Suprapubic skin (tissue), 4 donors: Measurements from ENCODE around the gene SSMEM1. TPM values are rescaled to one million over a fixed set of nuclear protein-coding genes. Genes with fewer than 3 reads are reported as not detected.

Experiments used
- DNase-seq, 2 donors: peaks; one replicate each; pipeline ENCODE4 v3.0.0-alpha.2; 2019; ENCODE audit warnings: low spot score in 2 of 2
- H3K27ac ChIP-seq: fragments of 200-600 bp; sonication (generic); one replicate; pipeline ENCODE4 v1.5.1; 2019
- H3K27me3 ChIP-seq: fragments of 200-600 bp; sonication (generic); one replicate; pipeline ENCODE4 v1.5.1; 2019
- H3K36me3 ChIP-seq: fragments of 200-600 bp; sonication (generic); one replicate; pipeline ENCODE4 v1.5.1; 2019
- H3K4me1 ChIP-seq: fragments of 200-600 bp; sonication (generic); one replicate; pipeline ENCODE4 v1.5.1; 2019
- H3K4me3 ChIP-seq: fragments of 200-600 bp; sonication (generic); one replicate; pipeline ENCODE4 v1.5.1; 2019; ENCODE audit warnings: mild to moderate bottlenecking
- H3K9me3 ChIP-seq: fragments of 200-600 bp; sonication (generic); one replicate; pipeline ENCODE4 v1.5.1; 2019
- EP300 ChIP-seq: sonication (generic); formaldehyde crosslinking; IDR thresholded peaks from one replicate; pipeline ENCODE4 v1.6.1; 2017; ENCODE audit warnings: antibody characterized with exemption
- POLR2A ChIP-seq, 2 donors: fragments of 450-650 bp; IDR thresholded peaks; one replicate each; pipeline ENCODE4 v1.6.1; 2017; ENCODE audit warnings: antibody characterized with exemption in 2 of 2, mild to moderate bottlenecking in 2 of 2, moderate library complexity in 2 of 2
- POLR2AphosphoS5 ChIP-seq, 3 donors: sonication (generic); formaldehyde crosslinking; IDR thresholded peaks; one replicate each; pipeline ENCODE4 v1.6.1; 2017; ENCODE audit warnings: antibody characterized with exemption in 3 of 3
- WGBS: methylation state at CpG from one replicate; pipeline ENCODE4 v1.1.5; 2018; 5-methylcytosine and 5-hydroxymethylcytosine counted together
- total RNA-seq, 4 donors: library from RNA; depleted of rRNA; stranded (reverse); fragments of >200 nt; gene quantifications; one replicate each; pipeline ENCODE4 v1.1.0, GENCODE V29; 2016
- TF ChIP-seq, protein P1 (sequence below), 2 donors: fragments of 200-600 bp in 1 of 2; fragments of 450-650 bp in 1 of 2; sonication (generic) in 1 of 2; IDR thresholded peaks; one replicate each; pipeline ENCODE4 v1.5.1; 2016 to 2019; ENCODE audit warnings: antibody characterized with exemption in 2 of 2, mild to moderate bottlenecking in 1 of 2, moderate library complexity in 1 of 2

Gene SSMEM1
- total RNA-seq, 4 donors from 2014 or later: not detected

DNA sequence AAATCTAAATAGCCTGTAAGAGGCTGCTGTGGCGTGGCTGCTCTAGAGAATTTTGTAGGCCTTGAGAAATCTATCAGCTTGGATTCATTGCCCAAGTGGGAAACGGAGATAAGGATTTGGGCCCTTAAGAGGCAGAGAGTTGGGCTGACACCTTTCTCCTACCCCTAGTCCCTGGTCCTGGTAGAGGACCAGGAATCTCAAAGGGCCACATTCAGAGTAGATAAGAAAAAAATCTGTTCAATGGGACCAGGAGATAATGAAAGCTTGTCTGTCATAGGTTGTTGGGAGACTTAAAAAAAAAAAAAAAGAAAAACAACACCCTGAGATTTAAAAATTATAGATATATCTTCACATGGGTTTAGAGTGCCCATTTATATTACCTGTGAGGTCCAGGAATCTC is 20.3 kb upstream of the SSMEM1 start:
- no peak for TF ChIP-seq POLR2A (IDR thresholded peaks at IDR 0.05)
- TF ChIP-seq, protein P1, sequence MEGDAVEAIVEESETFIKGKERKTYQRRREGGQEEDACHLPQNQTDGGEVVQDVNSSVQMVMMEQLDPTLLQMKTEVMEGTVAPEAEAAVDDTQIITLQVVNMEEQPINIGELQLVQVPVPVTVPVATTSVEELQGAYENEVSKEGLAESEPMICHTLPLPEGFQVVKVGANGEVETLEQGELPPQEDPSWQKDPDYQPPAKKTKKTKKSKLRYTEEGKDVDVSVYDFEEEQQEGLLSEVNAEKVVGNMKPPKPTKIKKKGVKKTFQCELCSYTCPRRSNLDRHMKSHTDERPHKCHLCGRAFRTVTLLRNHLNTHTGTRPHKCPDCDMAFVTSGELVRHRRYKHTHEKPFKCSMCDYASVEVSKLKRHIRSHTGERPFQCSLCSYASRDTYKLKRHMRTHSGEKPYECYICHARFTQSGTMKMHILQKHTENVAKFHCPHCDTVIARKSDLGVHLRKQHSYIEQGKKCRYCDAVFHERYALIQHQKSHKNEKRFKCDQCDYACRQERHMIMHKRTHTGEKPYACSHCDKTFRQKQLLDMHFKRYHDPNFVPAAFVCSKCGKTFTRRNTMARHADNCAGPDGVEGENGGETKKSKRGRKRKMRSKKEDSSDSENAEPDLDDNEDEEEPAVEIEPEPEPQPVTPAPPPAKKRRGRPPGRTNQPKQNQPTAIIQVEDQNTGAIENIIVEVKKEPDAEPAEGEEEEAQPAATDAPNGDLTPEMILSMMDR (IDR thresholded peaks at IDR 0.05): no peak
- TF ChIP-seq EP300: no peak
- no peak for TF ChIP-seq POLR2AphosphoS5 (IDR thresholded peaks at IDR 0.05)
- Histone ChIP-seq H3K36me3 (peaks cover 41% of the 10 kb centered on the region), H3K27ac (no peak overlapping the region), H3K27me3 (no peaks in the 10 kb centered on the region), H3K4me1 (no peaks in the 10 kb centered on the region), H3K9me3 (no peaks in the 10 kb centered on the region), H3K4me3 (no peak overlapping the region)
- WGBS: 88% methylated on average over 2 of the region's 2 CpGs
- no peak for DNase-seq

DNA sequence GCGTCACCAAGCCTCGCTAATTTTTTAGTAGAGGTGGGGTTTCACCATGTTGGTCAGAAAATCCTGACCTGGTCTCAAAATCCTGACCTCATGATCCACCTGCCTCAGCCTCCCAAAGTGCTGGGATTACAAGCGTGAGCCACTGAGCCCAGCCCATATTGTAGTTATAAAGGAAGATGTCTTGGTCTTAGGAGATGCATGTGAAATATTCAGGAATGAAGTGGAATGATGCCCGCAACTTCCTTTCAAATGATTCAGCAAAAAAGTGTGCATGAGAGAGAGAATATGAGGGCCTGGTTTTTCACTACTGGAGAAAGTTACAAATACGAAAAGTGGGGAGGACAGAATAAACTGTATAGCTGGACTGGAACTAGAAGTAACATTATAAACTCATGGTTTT is 18.3 kb upstream of the SSMEM1 start:
- Histone ChIP-seq H3K36me3 (peaks cover 43% of the 10 kb centered on the region), H3K4me3 (no peak overlapping the region), H3K27me3 (no peaks in the 10 kb centered on the region), H3K27ac (no peak overlapping the region), H3K4me1 (no peaks in the 10 kb centered on the region), H3K9me3 (no peaks in the 10 kb centered on the region)
- no peak for TF ChIP-seq POLR2A (IDR thresholded peaks at IDR 0.05)
- TF ChIP-seq EP300: no peak
- TF ChIP-seq POLR2AphosphoS5 (IDR thresholded peaks at IDR 0.05): no peak
- TF ChIP-seq, protein P1 (IDR thresholded peaks at IDR 0.05): no peak
- no peak for DNase-seq
- WGBS: 89% methylated on average over 5 of the region's 5 CpGs

DNA sequence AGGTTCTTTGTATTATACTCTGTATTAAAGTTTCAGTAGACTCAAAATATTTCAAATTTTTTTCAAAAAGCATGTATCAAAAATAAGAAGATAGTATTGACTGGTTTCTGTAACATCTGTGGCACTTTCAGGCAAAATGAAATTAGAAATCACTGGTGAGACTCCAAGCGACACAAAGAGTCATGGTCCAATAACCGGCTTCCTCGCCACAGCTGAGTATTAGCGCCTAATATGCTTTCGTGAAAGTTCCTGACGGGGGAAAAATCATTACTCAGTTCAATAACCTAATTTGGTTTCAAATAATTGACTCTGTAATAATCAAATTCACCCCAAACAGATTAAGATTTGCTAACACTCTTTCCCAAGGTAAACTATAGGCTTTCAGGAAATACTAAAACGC is 15.9 kb upstream of the SSMEM1 start:
- Histone ChIP-seq H3K27me3 (no peaks in the 10 kb centered on the region), H3K4me1 (no peaks in the 10 kb centered on the region), H3K4me3 (no peak overlapping the region), H3K36me3 (peaks cover 42% of the 10 kb centered on the region), H3K9me3 (no peaks in the 10 kb centered on the region), H3K27ac (no peak overlapping the region)
- TF ChIP-seq EP300: no peak
- no peak for TF ChIP-seq POLR2A (IDR thresholded peaks at IDR 0.05)
- TF ChIP-seq, protein P1 (IDR thresholded peaks at IDR 0.05): no peak
- TF ChIP-seq POLR2AphosphoS5 (IDR thresholded peaks at IDR 0.05): no peak
- no peak for DNase-seq
- 96% methylated on average over 7 of the region's 7 CpGs for WGBS

DNA sequence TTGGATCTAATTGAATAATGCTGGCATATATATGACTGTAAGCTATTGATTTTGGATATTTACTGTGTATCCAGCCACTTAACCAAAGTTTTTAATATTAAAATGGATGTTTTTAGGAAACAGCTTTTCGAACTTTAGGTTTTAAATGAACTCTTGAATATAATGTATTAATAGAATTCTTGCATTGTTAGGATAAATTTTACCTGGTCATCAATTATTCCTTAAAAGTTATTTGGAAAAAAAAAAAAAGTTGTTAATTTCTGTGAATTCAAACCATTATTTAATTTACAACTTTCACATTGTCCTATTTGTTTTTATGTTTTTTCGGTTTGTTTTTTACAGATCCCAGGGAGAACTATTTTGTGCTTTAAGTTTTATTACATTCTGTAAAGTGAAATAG is 12.3 kb upstream of the SSMEM1 start:
- DNase-seq: no peak
- Histone ChIP-seq H3K4me1 (no peaks in the 10 kb centered on the region), H3K36me3 (peaks cover 42% of the 10 kb centered on the region), H3K27me3 (no peaks in the 10 kb centered on the region), H3K27ac (no peak overlapping the region), H3K4me3 (no peak overlapping the region), H3K9me3 (no peaks in the 10 kb centered on the region)
- no peak for TF ChIP-seq POLR2AphosphoS5 (IDR thresholded peaks at IDR 0.05)
- TF ChIP-seq EP300: no peak
- no peak for TF ChIP-seq POLR2A (IDR thresholded peaks at IDR 0.05)
- TF ChIP-seq, protein P1 (IDR thresholded peaks at IDR 0.05): no peak
- WGBS: 93% methylated on average over 2 of the region's 2 CpGs

DNA sequence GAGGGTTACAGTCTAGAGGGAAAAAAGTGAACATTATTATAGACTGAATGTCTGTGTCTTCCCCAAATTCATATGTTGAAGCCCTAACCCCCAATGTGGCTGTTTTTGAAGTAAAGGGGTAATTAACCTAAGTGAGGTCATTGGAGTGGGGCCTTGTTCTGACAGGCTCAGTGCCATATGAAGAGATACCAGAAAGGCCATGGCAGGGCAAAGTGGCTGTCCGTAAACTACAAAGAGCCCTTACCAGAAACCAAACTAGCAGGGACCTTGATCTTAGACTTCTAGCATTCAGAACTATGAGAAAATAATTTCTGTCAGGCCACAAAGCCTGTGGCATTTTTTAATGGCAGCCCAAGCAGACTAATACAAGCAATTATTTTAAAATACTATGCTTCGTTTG is 11.2 kb upstream of the SSMEM1 start:
- Histone ChIP-seq H3K9me3 (no peaks in the 10 kb centered on the region), H3K4me1 (no peaks in the 10 kb centered on the region), H3K27me3 (no peaks in the 10 kb centered on the region), H3K36me3 (peaks cover 35% of the 10 kb centered on the region), H3K27ac (no peak overlapping the region), H3K4me3 (no peak overlapping the region)
- WGBS: 67% methylated on average over 2 of the region's 2 CpGs
- DNase-seq: no peak
- TF ChIP-seq EP300: no peak
- no peak for TF ChIP-seq POLR2A (IDR thresholded peaks at IDR 0.05)
- TF ChIP-seq, protein P1 (IDR thresholded peaks at IDR 0.05): no peak
- no peak for TF ChIP-seq POLR2AphosphoS5 (IDR thresholded peaks at IDR 0.05)
